ENCODE results near the gene C5.

C5 gene

GRCh38 chr9:120946259-120946658 is 103.8 kb downstream of the C5 start:
- H3K9ac ChIP-seq (ENCODE audit: low read length) = no peak overlapping the region
- H3F3A ChIP-seq (ENCODE audit: insufficient read depth, low read length) = no peaks in the 10 kb centered on the region
- H3K4me2 ChIP-seq (ENCODE audit: low read depth, low read length) = no peak overlapping the region
- no peaks in the 10 kb centered on the region for H3K36me3 ChIP-seq (replicated peaks; ENCODE audit: insufficient read depth, low read length)
- no peaks in the 10 kb centered on the region for H3K9me2 ChIP-seq (replicated peaks; ENCODE audit: insufficient read depth, low read length)
- H3K4me1 ChIP-seq (ENCODE audit: low read length) = peaks cover 7% of the 10 kb centered on the region
- no peak overlapping the region for H2AFZ ChIP-seq (ENCODE audit: low read length)
- no peaks in the 10 kb centered on the region for H3K9me3 ChIP-seq (replicated peaks; ENCODE audit: insufficient read depth, low read length)
- H3K27me3 ChIP-seq (replicated peaks; ENCODE audit: insufficient read depth, low read length) = no peaks in the 10 kb centered on the region
- no peak for TF ChIP-seq CTCF (IDR thresholded peaks at IDR 0.05; ENCODE audit: low read length)
- no peak for TF ChIP-seq EZH2 (optimal IDR thresholded peaks at IDR 0.05; ENCODE audit: low read depth, low read length)
- TF ChIP-seq EZH2phosphoT487 (IDR thresholded peaks at IDR 0.05; ENCODE audit: low read length) = no peak
- H3K27ac ChIP-seq (ENCODE audit: low read length) = no peak overlapping the region
- H4K20me1 ChIP-seq (ENCODE audit: insufficient read depth, low read length) = no peaks in the 10 kb centered on the region
- no peak overlapping the region for H3K4me3 ChIP-seq (ENCODE audit: low read length)
- no peaks in the 10 kb centered on the region for H3K79me2 ChIP-seq (ENCODE audit: low read length)
- no peak for DNase-seq

GRCh38 chr9:120944948-120945347 is 105.1 kb downstream of the C5 start:
- no peak for TF ChIP-seq EZH2 (optimal IDR thresholded peaks at IDR 0.05; ENCODE audit: low read depth, low read length)
- no peak for TF ChIP-seq CTCF (IDR thresholded peaks at IDR 0.05; ENCODE audit: low read length)
- TF ChIP-seq EZH2phosphoT487 (IDR thresholded peaks at IDR 0.05; ENCODE audit: low read length) = no peak
- Histone ChIP-seq H3F3A (ENCODE audit: insufficient read depth, low read length) (0 out of 2 replicates have a peak, but pooled peaks cover 5% of the 10 kb centered on the region), H3K4me1 (ENCODE audit: low read length) (peaks cover 19% of the 10 kb centered on the region), H3K4me3 (ENCODE audit: low read length) (no peak overlapping the region), H4K20me1 (ENCODE audit: insufficient read depth, low read length) (no peaks in the 10 kb centered on the region), H3K27ac (ENCODE audit: low read length) (peak overlapping the region; percentile 24; the same call in 1 of the 2 replicates), H3K4me2 (ENCODE audit: low read depth, low read length) (no peak overlapping the region), H3K79me2 (ENCODE audit: low read length) (no peaks in the 10 kb centered on the region), H2AFZ (ENCODE audit: low read length) (no peak overlapping the region), H3K27me3 (replicated peaks; ENCODE audit: insufficient read depth, low read length) (no peaks in the 10 kb centered on the region), H3K9me3 (replicated peaks; ENCODE audit: insufficient read depth, low read length) (no peaks in the 10 kb centered on the region), H3K36me3 (replicated peaks; ENCODE audit: insufficient read depth, low read length) (no peaks in the 10 kb centered on the region), H3K9me2 (replicated peaks; ENCODE audit: insufficient read depth, low read length) (no peaks in the 10 kb centered on the region), H3K9ac (ENCODE audit: low read length) (no peak overlapping the region)
- DNase-seq = no peak

- no peak overlapping the region for H3K4me3 ChIP-seq (ENCODE audit: low read length)
- H3K36me3 ChIP-seq (replicated peaks; ENCODE audit: insufficient read depth, low read length) = no peaks in the 10 kb centered on the region
- no peaks in the 10 kb centered on the region for H3K9me2 ChIP-seq (replicated peaks; ENCODE audit: insufficient read depth, low read length)
- H3F3A ChIP-seq (ENCODE audit: insufficient read depth, low read length) = 0 out of 2 replicates have a peak, but pooled peaks cover 5% of the 10 kb centered on the region
- H3K9me3 ChIP-seq (replicated peaks; ENCODE audit: insufficient read depth, low read length) = no peaks in the 10 kb centered on the region
- no peak overlapping the region for H3K4me2 ChIP-seq (ENCODE audit: low read depth, low read length)
- no peaks in the 10 kb centered on the region for H3K27me3 ChIP-seq (replicated peaks; ENCODE audit: insufficient read depth, low read length)
- DNase-seq = peak; percentile 48
- no peaks in the 10 kb centered on the region for H3K79me2 ChIP-seq (ENCODE audit: low read length)
- peak overlapping the region; percentile 24; the same call in 1 of the 2 replicates for H3K27ac ChIP-seq (ENCODE audit: low read length)
- H3K4me1 ChIP-seq (ENCODE audit: low read length) = peaks cover 20% of the 10 kb centered on the region
- no peaks in the 10 kb centered on the region for H4K20me1 ChIP-seq (ENCODE audit: insufficient read depth, low read length)
- H3K9ac ChIP-seq (ENCODE audit: low read length) = no peak overlapping the region
- TF ChIP-seq EZH2 (optimal IDR thresholded peaks at IDR 0.05; ENCODE audit: low read depth, low read length) (no peak), EZH2phosphoT487 (IDR thresholded peaks at IDR 0.05; ENCODE audit: low read length) (no peak), CTCF (IDR thresholded peaks at IDR 0.05; ENCODE audit: low read length) (no peak)
- no peak overlapping the region for H2AFZ ChIP-seq (ENCODE audit: low read length)
Observed at GRCh38 chr9:120944434-120944843, 105.6 kb downstream of the C5 start.

Measured in MM.1S (cell line).